SIG-M5 treated with dmso at 0.1 percent for 504 hours (cell line): ENCODE data around the gene SMIM45.
A peak's percentile ranks its signal among the peaks of the same experiment; 100 is the strongest.

Source experiments
- DNase-seq: peaks from one replicate; lab custom pipeline; 2025; ENCODE audit not compliant: unreplicated experiment; lab: John Stamatoyannopoulos, UW

Gene SMIM45

DNA sequence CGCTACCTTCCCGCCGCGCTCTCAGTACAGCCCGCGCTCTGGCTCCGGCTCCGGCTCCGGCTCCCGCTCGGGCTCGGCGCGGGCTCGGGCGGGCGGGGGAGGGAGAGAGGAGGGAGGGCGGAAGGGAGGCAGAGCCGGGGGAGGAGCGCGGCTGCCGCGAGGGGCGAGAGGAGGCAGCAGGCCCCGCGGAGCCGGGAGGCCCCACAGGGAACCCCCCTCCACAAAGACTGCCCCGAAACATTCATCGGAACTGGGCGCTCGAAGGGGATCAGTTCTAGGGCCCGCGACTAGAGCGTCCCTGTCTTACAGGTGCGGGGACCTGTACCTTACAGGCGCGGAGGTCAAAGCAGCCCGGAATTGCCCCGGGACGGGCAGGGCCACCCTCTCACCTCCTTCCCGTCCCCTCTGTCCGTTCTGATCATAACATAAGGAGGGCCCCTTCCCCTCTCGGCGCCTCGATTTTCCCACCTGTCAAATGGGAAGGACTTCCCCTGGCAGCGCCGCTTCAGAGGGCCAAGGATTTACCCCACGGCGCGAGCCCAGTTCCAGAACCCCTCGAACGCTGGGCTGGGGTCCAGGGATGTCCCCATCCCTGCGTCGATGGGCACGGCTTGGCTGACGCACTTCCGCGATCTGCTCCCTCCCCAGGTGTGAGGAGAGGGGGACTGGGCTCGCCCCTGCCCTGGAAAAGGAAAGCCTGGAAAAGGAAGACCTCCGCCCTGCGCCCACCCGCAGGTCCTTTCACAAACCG is 36.7 kb upstream of the SMIM45 start, which contains the start of gene SHISA8:
Gene SHISA8 (minus strand): TSS at position 40 of the 751 bp plus-strand sequence. CDS start 407 bp downstream, outside the sequence.
- DNase-seq = no peak

DNA sequence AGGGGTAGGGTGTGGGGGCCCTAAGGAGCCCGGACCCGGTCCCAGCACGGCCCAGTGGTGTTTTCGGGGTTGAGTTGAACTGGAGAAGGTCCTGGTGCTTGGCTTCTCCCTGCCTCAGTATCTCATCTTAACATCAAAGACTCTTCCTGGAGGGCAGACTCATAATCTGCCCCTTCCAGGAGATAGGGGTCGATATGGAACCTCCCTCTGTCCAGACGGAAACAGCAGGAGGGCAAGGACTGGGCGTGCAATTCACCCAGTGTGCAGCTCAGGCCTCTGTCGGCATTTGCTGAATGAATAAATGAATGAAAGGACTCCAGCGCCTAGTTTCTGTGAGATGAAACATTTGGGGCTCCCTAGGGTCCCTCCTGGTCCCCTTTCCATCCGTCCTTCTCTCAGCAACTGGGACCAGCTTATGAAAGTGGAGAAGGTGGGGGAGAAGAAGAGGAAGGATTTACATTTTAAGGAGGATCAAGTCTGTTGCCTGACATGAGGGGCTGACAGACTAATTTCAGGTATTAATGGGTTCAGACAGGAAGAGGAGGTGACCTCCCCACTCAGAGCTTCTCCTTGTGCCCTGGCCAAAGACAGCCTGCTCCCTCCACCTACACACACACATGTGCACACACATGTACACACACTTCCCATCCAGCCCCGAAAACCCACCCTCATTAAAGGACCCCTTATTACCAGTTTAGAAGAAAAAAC is 36.0 kb upstream of the SMIM45 start:
- DNase-seq = no peak

DNA sequence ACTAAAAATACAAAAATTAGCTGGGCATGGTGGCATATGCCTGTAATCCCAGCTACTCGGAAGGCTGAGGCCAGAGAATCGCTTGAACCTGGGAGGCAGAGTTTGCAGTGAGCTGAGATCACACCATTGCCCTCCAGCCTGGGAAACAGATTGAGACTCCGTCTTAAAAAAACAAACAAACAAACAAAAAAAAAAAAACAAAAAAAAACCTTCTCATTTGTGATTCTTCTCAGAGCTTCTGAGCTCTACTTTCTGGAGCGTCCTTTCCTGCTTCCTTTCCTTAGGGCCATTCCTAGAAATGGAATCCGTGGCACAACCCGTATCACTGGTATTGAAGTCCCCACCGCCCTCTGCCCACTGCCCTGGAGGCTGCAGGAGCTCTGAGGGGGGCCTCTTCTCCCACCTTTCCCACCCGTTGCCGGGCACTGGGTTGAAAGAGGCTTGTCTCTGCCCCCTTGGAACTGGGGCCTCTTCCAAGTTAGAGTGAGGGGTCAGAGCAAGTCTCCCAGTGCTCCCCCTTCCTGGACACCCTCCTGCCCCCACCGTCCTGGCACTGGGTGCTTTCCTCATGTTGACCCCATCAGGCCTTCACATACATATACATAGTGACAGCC is 35.1 kb upstream of the SMIM45 start:
- no peak for DNase-seq

DNA sequence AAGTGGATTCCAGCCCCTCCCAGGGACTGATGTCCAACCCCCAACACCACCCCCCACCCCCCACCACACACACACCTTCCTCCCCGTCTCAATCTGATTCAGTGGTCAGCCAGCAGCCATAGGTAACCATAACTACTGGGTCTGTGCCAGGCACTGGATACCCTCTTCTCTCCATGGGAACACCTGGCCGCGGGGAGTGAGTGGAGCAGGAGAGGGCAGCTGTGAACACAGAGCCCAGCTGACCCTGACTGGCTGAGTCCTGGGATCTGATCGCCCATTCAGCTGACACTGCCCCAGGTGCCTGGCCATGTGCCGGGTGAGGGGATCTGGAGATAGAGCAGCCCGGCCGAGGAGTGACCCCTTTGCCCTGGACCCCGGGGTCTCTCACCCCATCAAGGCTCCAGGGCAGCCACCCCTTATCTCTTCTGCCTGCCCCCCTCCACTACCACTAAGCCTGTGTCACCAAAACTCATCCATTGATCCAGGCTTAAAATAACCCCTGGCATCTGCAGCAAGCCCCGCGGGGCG is 34.5 kb upstream of the SMIM45 start:
- DNase-seq = no peak

DNA sequence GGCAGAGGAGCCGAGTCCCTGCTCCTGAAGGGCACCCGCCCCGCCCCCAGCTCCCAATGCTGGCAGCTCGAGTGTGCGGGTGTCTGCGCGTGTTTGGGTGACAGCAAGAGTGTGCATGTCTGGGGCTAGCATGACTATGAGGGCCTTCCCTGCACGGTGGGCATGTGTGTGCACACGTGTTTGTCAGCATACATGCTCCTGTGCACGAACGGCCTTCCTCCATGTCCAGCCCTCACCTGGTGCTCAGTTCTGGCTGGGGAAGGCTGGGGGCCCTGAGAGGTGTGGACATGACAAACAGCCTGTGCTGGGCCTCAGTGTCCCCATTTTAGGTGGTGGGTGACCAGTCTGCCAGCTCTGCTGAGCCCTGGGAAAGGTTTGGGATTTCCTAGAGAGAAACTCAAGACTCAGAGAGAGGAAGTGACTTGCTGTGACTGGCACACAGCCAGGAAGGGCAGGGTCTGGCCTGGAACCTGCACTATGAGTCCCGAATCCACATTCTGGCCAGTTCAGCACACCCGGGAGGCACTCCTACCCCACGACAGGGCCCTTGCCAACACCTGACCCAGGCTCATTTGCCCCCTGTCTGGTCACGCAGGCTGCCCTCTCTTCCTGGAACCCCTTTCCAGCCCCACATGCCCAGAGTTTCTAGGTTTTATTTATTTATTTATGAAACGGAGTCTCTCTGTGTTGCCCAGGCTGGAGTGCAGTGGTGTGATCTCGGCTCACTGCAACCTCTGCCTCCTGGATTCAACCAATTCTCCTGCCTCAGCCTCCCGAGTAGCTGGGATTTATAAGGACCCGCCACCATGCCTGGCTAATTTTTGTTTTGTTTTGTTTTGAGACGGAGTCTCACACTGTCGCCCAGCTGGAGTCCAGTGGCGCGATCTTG is 33.8 kb upstream of the SMIM45 start:
- DNase-seq = peak; percentile 31

DNA sequence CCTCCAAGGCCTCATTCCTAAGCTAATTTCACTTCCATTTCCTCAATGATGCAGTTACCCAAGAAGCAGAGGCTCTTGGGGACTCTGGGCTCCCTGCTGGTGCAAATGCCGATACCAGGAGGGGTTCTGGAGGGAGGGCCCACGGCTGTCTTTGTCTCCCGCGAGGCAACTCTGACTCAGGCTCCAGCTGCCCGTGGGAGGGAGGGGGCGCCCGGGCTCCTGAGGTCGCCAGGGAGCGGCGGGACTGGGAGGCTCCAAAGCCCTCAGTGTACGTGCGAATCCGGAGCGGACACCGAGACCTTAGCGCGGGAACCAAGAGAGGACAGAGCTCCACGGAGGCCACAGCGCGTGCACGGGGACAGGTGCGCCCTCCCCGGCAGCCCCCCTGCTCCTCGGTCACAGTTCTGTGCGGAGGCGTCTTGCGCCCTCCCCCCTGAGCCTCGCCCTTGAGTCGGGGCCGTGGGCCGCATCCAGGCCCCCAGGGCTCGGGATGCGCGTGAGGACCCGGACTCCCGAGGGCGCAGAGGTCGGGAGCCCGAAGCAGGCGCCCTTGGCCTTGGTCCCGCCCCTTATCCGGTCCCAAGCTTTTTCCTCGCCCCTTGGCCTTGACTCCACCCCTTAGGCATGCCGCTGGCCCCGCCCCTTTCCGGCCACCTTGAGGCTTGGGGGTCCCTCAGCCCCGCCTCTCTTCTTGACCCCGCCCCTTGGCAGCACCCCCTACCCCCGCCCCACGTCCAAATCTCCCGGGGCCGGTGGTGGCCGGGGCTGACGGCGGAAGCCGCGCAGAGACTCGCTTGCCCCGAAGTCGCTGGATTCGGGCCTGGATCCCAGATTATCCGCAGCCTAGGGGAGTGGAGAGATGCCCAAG is 32.4 kb upstream of the SMIM45 start:
- DNase-seq = peak; percentile 91

DNA sequence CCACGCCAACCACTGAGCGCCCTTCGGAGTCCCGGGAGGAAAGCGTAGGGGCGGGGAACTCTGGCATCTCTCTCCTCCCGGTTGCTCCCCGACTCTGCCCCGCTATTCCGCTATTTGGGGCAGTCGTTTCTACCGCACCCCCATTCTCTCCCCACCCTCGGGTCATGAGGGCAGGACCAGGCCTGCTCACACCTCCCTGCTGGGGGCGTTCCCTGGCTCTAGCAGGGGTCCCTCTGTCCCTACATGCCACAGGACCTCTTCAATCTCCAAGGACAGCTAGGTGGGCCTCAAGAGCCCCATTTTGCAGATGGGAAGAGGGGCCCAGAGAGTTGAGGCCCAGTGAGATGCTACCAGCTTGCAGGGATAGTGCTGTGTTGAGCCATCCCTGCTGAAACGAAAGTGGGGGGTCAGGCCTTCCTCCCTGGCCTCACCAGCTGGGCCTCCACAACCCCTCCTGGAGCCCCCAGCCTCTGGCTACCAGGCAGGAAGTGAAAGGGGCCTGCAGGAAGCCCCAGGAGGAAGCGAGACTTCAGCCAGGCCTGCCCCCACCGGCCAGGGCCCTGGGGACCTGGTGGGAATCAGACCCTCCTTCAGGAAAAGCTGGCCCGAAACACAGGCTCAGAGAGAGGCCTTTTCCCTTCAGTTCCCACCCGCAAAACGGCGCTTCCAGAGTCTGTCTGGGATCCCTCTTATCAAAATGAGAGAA is 31.5 kb upstream of the SMIM45 start:
- no peak for DNase-seq

DNA sequence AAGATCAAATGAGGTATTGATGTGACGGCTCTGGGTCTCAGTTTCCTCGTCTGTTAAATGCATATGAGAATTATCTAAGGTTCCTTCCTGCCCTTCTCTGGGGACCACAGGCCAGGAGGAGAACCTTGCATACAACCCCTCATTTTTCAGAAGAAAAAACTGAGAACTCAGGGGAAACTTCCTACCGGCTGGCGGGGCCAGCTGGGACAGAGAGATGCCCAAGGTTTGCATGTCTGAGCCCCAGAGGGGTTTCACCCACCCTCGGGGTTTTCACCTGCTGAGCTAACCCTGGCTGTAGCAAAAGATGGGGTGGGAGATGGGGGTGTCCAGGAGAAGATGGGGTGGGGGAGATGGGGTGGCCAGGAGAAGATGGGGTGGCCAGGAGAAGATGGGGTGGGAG is 29.6 kb upstream of the SMIM45 start:
- no peak for DNase-seq

DNA sequence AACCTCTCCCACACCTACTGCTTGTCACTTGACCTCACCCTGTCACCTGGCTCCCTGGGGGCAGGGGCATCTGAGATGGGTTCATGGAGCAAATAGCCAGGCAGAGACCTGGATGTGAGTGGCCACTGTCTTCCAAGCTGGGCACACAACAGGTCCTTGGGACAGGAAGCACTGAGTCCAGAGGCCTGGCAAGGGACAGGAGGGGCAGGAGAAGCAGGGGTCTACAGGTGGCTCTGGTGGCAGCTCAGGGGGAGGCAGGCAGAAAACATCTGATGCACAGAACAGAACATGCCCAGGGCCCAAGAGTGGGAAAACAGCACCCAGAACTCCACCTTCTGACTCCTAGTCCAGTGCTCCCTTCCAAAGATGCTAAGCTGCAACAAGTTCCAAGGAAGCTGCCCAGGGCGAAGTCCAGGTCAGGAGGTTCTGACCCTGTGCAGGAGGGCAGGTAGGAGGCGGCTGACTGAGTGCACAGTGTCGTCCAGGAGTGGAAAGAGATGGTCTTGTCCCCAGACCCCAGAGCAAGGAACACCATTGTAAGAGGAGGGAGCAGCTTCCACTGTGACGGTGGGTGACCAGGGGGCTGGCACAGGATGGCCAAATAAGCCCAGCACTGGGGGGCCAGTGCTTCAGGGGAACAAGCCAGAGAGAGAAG is 28.9 kb upstream of the SMIM45 start:
- DNase-seq = no peak

DNA sequence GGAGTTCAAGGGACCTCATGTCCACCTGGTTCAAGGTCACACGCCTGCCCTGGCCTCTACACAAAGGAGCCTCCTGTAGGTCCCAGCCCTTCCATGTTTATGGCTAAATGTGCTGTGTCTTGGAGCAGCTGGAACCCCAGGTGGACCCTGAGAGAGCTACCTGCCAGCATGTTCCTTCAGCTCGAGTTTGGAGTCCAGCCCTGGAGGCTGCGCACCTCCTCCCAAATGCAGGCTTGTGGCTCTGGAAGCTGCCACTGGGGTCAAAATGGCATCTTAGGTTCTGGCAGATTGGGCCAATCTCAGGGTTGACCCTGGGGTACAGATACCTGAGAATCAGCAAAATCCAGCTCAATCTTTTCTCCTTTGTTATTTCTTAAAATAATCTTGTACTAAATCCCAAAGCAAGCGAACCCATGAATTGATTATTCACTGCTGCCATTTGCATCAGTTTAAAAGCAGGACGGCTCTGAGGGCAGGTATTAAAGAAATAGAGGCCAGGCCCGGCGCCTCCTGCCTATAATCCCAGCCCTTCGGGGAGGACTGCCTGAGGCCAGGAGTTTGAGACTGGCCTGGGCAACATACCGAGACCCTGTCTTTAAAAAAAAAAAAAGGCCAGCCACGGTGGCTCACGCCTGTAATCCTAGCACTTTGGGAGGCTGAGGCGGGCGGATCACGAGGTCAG is 28.2 kb upstream of the SMIM45 start:
- DNase-seq = no peak

DNA sequence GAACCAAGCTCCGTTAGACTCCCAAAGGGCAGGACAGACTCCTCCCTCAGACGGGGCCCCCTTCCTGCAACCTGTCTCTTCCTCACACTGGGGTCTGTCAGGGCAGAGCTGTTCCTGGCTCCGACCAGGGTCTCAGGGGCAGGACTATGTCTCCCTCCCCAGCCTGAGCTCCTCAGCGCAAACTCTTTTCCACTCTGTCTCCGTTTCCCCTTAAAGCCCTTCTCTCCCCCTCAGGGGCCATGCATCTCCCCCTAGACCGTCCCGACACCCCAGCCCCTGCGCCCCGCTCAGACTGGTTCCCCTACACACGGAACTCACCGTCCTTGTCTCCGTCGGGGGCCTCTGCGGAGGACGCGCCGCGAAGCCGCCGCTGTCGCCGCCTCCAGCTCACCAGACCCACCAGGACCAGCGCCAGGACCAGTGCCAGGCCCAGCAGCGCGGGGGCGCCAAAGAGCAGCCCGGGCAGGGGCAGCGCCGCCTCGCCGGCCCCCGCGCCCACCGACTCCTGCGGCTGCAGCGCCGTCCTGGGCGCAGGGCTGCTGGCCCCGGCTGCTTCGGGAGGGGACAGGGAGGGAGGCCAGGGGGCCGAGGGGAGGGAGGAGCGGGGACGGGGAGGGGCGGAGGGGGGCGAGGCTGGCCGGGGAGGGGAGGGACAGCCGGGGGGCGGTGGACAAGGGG is 26.0 kb upstream of the SMIM45 start:
- DNase-seq = peak; percentile 46

DNA sequence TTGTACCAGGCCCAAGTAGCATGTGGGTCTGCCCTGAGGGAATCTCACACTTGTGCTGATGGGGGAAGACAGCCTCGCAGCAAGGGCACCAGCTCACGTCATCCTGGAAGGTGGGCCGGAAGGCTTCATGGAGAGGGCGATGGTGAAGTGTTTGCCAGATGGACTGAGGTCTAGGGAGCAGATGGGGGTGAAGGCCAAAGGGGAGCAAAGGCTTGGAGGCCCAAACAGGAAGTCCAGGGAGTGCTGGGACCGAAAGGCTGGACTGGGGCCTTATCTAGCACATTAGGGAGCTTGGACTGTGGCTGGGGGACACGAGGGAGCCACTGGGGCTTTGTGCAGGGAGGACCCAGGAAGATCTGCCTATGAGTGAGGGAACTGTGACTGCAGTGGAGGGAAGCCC is 24.1 kb upstream of the SMIM45 start:
- no peak for DNase-seq

DNA sequence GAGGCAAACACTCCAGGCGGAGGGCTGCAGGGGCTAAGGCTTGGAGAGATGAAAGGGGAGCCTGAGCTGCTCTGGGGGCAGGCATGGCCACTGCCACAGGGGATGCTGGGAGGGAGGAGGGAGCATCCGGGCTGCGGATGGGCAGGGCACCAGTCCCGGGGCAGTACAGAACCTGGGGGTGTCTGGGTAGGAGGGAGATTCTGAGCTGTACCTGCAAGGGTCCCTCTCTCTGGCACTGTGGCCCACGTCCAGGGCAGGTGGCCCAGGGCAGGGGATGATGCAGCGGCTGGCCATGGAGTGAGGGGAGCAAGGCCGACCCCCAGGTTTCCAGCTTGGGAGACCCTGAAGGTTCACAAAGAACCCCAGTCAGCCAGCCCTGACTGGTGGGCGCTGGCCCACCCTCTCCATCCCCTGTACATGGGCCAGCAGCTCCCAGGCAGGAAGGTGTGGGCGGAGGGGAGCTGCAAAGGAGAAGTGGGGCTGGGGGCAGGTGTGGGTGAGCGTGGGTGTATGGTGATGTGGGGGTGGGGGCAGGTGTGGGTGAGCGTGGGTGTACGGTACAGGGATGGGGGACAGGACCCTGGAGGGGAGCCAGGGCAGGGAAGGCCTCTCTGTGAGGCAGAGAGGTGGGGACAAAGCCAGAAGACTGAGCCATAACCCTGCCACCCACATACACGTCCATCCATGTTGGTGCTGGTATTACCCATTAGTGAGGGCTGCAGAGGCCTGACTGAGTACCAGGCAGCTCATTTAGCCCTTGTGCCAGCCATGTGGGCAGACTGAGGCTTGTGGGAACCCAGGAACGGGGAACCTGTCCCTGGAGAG is 23.1 kb upstream of the SMIM45 start:
- DNase-seq = no peak

DNA sequence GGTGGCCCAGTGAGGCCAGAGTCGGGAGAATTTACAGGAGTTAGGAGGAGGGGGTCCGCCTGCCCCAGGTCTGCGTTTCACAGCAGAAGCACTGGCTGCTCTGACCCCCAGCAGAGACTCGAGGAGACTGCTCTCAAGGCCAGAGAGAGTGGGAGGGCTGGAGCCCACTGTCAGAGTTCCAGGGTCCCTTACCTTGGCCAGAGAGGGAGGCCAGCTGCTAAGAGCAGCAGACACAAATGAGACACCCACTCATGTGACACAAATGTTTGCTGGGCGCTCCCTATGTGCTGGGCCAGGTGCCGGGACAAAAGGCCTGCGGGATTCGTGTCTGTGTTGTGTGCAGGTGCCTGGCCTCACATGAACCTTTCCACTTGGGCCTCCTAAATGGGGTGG is 22.5 kb upstream of the SMIM45 start:
- no peak for DNase-seq

DNA sequence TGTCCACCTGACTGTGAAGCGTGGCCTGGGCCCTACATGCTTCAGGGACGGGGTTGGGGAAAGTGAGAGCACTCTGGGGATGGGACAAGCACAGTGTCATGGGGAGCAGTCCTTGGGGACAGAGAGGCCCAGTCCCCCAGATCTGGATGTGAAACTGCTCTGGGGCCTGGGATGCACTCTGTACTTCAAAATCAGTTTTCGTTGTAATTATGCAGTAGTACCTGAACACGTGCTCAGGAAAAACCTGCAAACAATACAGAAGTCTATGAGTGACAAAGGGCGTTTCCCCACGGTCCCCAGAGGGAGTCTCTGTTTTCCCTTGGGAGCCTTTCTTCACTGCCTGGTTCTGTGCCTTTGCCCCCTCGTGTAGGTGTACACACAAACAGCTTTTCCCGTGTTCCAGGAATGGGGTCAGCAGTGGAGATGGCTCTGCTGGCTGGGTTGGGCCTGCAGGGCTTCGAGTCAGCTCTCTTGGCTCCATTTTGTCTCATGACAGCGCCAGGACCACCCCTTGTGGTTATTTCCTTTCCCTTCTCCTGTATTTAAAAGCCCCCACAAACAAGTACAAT is 20.2 kb upstream of the SMIM45 start:
- no peak for DNase-seq

DNA sequence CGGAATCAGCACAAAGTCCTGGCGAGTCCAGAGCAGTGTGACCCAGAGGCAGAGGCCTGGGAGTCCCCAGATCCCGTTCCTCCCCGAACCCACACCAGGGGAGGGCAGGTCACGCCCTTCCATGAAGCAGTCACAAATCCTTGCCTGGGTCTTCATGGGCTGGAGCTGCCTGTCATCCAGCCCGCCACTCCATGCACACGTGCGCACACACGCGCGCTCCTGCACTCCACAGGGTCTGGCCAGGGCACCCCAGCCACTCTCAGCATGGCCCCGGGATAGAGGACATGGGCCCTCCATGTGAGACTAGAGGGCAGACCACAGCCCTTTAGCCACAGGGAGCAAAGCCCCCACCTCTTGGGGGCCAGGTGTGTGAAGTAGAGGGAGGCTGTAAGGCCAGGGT is 19.6 kb upstream of the SMIM45 start:
- DNase-seq = no peak
